Cardiac muscle cell (in vitro differentiated cells and primary cell): ENCODE results near the gene SLC9A9. TPM values are rescaled to one million over a fixed set of nuclear protein-coding genes. Genes with fewer than 3 reads are reported as not detected.

ENCODE experiments used
- DNase-seq, 2 donors: peaks; one replicate each; pipeline versions ENCODE4 v3.0.0 to v3.0.0-alpha.2; 2010 to 2017; ENCODE audit warnings: low read depth in 1 of 2, low spot score in 1 of 2
- H3K27ac ChIP-seq: fragments of 200-600 bp; sonication (generic); 2 replicates; pipeline ENCODE4 v1.5.1; 2016
- H3K27me3 ChIP-seq: fragments of 200-600 bp; sonication (generic); 2 replicates; pipeline ENCODE4 v1.6.0; 2016; ENCODE audit warnings: control low read depth
- H3K36me3 ChIP-seq: fragments of 200-600 bp; sonication (generic); 2 replicates; pipeline ENCODE4 v1.5.1; 2016; ENCODE audit warnings: control low read depth
- H3K4me1 ChIP-seq: fragments of 200-600 bp; sonication (generic); 2 replicates; pipeline ENCODE4 v1.8.1; 2017; ENCODE audit warnings: low read depth, mild to moderate bottlenecking, mixed run types
- H3K4me3 ChIP-seq: fragments of 200-600 bp; sonication (generic); 2 replicates; pipeline ENCODE4 v1.5.1; 2016; ENCODE audit warnings: mild to moderate bottlenecking
- H3K9me3 ChIP-seq: fragments of 200-600 bp; sonication (generic); 2 replicates; pipeline ENCODE4 v1.5.1; 2017; ENCODE audit warnings: low read depth, mild to moderate bottlenecking, control low read depth
- CTCF ChIP-seq: IDR thresholded peaks from 2 replicates; pipeline ENCODE4 v1.5.1; 2012; ENCODE audit warnings: low read depth, mild to moderate bottlenecking, low read length
- polyA plus RNA-seq: library from polyadenylated mRNA; unstranded; fragments of >200 nt; fragmentation: Nextera tagmentation; extraction: Ambion mirVana; gene quantifications from 2 replicates; pipeline ENCODE4 v1.2.1, GENCODE V29; 2016
- total RNA-seq: library from RNA; depleted of rRNA; stranded (reverse); fragments of >200 nt; gene quantifications from 2 replicates; pipeline ENCODE4 v1.2.3, GENCODE V29; 2016

The SLC9A9 gene
- total and polyA plus RNA-seq, 2 experiments from 2014 or later = 0.73 to 1.5 TPM

DNA sequence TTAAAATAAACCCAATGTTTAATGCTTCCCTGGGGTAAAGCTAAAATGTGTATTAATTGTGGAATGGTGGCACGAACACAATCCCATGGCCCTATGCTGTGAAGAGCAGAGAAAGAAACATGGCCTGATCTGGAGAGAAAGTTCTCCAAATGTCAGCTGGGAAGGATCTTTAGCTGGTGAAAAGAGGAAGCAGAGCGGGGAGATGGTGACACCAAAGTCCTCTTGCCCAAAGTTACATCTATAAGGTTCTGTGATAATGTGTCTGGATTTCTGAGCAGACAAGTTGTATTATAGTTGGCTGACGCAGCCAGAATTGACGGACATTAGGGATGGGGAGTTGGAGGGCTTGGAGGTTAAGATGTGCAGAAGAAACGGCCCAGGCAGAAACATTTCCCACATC is 532.5 kb downstream of the SLC9A9 start:
- H3K36me3 ChIP-seq = no peaks in the 10 kb centered on the region
- H3K27ac ChIP-seq = no peak overlapping the region
- DNase-seq = no peak
- no peak overlapping the region for H3K4me3 ChIP-seq
- H3K4me1 ChIP-seq = no peaks in the 10 kb centered on the region
- H3K9me3 ChIP-seq = no peaks in the 10 kb centered on the region
- no peaks in the 10 kb centered on the region for H3K27me3 ChIP-seq
- TF ChIP-seq CTCF = no peak

DNA sequence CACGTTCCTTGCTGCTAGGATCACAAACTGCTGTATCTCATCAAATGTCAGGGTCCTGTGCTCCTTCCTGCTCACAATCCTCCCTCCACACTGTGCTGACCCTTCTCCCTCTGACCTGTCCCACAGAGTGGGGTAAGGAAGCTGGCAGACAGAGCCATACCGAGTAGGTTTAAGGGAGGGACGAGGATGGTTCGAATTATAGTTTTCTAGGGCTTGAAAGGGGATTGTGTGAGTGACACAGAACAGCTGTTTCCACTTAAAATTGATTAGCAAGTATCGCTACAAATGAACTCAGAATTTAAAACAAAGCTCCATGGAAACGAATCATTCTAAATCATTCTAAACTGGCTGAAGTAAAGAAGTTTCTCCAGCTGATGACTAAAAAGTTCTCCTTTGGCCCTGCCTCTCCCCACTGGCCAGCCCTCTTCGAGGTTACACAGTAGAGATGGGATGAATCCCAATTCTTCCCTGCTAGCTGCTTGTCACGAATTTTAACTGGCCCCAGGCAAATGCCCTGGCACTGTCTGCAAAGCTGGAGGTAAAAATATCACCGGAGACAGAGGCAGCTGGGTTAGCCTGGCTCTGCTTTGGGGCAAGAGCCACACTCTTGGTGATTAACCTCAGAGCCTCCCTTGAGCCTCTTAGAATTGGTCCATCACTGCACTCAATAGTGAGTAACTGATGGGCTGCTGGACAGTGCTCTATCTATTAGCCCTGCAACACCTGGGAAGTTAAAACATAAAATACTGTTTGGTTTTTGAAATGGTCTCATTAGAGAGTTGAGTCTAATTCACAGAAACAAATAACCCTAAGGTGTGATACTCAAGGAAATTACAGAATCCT is 533.8 kb downstream of the SLC9A9 start:
- DNase-seq = no peak
- no peaks in the 10 kb centered on the region for H3K36me3 ChIP-seq
- no peaks in the 10 kb centered on the region for H3K27me3 ChIP-seq
- H3K9me3 ChIP-seq = no peaks in the 10 kb centered on the region
- H3K4me3 ChIP-seq = no peak overlapping the region
- no peak for TF ChIP-seq CTCF
- H3K4me1 ChIP-seq = no peaks in the 10 kb centered on the region
- no peak overlapping the region for H3K27ac ChIP-seq

GRCh38 chr3:143313893-143314188 is 534.4 kb downstream of the SLC9A9 start:
- Histone ChIP-seq H3K9me3 (no peaks in the 10 kb centered on the region), H3K4me3 (no peak overlapping the region), H3K27me3 (no peaks in the 10 kb centered on the region), H3K27ac (no peak overlapping the region), H3K4me1 (no peaks in the 10 kb centered on the region), H3K36me3 (no peaks in the 10 kb centered on the region)
- no peak for DNase-seq
- no peak for TF ChIP-seq CTCF

- Histone ChIP-seq H3K4me3 (no peak overlapping the region), H3K27ac (no peak overlapping the region), H3K9me3 (no peaks in the 10 kb centered on the region), H3K4me1 (no peaks in the 10 kb centered on the region), H3K27me3 (no peaks in the 10 kb centered on the region), H3K36me3 (no peaks in the 10 kb centered on the region)
- DNase-seq = no peak
- no peak for TF ChIP-seq CTCF
Measured at GRCh38 chr3:143313025-143313892, 535.0 kb downstream of the SLC9A9 start.

GRCh38 chr3:143311096-143311495 is 537.2 kb downstream of the SLC9A9 start:
- no peak for TF ChIP-seq CTCF
- Histone ChIP-seq H3K27ac (no peak overlapping the region), H3K27me3 (no peaks in the 10 kb centered on the region), H3K4me3 (no peak overlapping the region), H3K36me3 (no peaks in the 10 kb centered on the region), H3K4me1 (peaks cover 9% of the 10 kb centered on the region), H3K9me3 (no peaks in the 10 kb centered on the region)
- no peak for DNase-seq
